ENCODE data around the gene AFF4.
"Not testable (repeated sequence)": the region's sequence is repeated elsewhere in the genome, so short reads cannot be mapped to it uniquely, and the experiment has no call there.

AFF4 gene

GRCh38 chr5:132951897-132952296 is 11.5 kb downstream of the AFF4 start:
- DNase-seq: no peak

DNA sequence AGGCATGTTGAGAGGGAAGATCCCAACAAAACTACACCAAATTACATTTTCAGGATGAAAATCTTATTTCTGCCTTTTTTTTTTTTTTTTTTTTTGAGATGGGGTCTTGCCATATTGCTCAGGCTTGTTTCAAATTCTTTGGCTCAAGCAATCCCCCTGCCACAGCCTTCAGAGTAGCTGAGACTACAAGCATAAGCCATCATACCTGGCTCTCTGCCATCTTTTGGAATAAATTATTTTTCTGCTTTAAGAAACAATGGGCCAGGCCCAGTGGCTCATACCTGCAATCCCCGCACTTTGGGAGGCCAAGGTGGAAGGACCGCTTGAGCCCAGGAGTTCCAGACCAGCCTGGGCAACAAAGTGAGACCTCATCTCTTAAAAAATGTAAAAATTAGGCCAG is 14.3 kb downstream of the AFF4 start:
- no peak for DNase-seq

- no peak for DNase-seq
Observed at GRCh38 chr5:132947671-132948070, 15.8 kb downstream of the AFF4 start.

DNA sequence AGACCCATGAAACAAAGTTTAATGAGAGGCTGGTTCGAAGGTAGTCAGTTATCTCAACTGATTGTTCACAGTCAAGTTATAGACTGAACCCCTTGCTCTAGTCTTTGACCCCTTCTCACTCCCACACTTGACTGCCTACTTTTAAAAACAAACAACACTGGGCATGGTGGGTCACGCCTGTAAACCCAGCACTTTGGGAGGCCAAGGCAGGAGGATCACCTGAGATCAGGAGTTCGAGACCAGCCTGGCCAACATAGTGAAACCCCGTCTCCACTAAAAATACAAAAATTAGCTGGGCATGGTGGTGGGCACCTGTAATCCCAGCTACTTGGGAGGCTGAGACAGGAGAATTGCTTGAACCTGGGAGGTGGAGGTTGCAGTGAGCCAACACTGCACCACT is 18.1 kb downstream of the AFF4 start:
- not testable (repeated sequence) for DNase-seq

DNA sequence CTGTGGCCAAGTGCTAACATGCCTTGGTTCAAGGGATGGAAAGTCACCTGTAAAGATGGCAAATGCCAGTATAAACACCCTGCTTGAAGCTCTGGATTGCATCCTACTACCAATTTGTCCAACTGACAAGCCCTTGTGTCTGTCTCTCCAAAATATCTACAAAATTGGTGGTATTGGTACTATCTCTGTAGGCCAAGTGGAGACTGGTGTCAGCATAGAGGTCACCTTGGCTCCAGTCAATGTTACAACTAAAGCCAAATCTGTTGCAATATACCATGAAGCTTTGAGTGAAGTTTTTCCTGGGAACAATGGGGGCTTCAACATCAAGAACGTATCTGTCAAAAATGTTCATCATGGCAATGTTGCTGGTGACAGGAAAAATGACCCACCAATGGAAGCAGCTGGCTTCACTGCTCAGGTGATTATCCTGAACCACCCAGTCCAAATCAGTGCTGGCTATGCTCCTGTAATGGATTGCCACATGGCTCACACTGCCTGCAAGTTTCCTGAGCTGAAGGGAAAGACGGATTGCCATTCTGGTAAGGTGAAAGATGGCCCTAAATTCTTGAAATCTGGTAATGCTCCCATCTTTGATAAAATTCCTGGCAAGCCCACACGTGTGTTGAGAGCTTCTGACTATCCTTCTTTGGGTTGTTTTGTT is 19.9 kb downstream of the AFF4 start:
- DNase-seq: no peak

GRCh38 chr5:132941331-132941730 is 22.1 kb downstream of the AFF4 start:
- no peak for DNase-seq

DNA sequence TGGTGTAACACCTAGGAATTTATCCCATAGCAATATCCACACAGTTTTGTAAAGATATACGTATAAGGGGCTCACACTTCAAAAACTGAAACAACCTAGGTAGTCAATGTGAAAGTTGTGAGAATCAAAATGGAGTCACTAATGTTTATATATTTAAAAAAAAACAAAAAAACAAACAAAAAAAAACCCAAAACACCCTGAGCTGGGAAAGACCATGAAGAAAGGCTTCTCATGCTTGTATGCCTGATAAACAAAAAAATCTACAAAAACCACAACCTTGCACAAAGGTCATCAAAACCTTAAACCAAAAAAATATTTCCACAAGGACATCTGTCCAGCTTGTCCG is 35.4 kb downstream of the AFF4 start:
- no peak for DNase-seq

DNA sequence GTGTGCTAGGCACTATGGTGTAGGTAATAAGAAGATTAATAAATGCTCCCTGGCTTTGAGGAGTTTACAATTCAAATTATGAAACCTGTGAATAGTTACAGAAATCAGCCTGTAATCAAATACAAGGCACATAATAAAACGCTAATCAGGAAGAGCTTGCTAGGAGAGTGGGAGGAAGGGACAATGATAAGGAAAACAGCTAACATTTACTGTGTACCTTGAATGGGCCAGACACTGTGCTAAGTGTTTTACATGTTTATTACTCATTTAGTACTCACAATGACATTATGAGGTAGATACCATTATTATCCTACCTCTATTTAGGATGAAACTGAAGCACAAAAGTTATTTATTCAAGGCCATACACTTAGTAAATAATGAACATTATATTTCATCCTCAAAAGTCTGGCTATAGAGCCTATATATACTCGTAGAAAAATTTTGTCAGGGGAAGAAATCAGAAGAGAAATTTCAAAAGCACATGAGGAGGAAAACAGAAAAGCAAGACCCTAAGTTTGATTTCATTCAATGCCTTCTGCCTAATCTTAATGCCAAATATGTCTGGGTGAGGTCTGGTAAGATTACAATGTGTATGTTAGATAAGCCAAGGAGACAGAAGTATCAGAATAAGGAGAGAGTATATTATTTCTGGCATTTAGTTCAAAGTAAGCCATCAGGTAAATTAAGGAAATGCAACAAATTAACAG is 35.9 kb downstream of the AFF4 start:
- no peak for DNase-seq

DNA sequence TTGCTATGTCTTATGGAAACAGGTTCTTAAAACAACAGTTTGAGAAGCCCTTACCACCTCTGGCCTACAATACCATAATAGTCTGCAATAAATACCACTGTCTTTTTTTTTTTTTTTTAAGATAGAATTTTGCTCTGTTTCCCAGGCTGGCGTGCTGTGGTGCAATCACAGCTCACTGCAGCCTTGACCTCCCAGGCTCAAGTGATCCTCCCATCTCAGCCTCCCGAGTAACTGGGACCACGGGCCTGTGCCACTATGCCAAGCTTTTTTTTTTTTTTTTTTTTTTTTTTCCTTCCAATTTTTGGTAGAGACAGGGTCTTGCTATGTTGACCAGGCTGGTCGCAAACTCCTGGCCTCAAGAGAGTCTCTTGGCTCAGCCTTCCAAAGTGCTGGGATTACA is 37.0 kb downstream of the AFF4 start:
- DNase-seq: no peak

DNA sequence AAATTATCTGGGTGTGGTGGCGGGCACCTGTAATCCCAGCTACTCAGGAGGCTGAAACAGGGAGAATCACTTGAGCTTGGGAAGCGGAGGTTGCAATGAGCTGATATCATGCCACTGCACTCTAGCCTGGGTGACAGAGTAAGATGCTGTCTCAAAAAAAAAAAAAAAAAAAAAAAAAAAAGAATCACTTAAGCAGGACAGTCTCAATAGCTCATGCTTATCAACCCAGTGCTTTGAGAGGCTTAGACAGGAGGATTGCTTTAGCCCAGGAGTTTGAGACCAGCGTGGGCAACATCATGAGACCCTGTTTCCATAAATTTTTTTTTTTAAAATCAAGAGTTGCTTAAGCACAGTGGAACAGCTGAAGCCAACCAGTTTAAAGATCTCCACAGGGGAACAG is 47.3 kb downstream of the AFF4 start:
- DNase-seq: no peak

- DNase-seq: no peak
Observed at GRCh38 chr5:132915681-132916080, 47.8 kb downstream of the AFF4 start.

DNA sequence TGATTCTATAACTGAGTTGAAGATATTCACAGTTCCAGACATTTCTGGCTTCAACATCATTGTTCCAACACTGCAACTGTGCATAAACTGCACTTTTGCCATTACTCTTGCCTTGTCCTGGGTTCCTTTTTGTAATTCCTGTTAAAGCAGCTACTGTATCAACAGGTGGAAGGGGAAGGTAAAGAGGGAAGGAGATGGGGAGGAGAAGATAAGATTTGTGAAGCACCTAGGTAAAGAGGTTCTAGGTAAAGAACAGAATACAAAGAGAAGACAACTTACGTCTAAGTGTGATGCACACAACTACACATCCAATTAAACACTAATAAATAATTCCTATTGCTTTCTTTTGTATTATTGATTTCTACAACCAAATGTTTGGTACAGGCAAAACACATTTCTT is 53.7 kb downstream of the AFF4 start:
- no peak for DNase-seq

DNA sequence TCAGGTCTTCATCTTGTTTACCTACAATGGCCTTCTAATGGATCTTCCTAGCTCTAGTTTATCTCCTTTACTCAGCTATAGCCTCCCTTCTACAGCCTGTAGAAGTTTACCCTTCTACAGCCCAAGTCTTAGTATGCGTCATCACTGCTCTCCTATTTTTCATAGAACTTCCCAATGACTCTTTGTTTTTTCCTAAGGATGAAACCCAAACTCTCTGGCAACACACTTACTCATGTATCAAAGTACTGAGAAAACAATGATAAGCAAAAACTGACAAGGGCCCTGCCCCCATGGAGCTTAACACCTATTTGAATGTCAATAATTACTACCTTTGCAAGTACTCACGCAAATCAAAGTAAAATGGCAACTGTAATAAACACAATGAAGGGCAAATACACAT is 56.3 kb downstream of the AFF4 start:
- no peak for DNase-seq

- no peak for DNase-seq
Observed at GRCh38 chr5:132905938-132906337, 57.5 kb downstream of the AFF4 start.

DNA sequence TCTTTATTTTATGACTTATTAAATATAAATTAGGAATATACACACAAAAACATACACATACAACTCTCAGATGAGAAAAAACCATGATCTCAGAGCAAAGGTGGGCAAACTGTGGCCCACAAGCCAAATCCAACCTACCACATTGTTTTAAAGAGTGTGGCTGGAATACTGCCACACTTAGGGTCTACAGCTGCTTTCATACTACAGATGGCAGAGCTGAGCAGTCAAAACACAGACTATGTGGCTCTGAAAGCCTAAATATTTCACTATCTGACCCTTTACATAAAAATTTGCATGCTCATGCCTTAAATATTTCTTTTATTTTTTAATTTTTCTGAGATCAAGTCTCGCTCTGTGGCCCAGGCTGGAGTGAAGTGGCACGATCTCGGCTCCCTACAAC is 61.7 kb downstream of the AFF4 start:
- no peak for DNase-seq

DNA sequence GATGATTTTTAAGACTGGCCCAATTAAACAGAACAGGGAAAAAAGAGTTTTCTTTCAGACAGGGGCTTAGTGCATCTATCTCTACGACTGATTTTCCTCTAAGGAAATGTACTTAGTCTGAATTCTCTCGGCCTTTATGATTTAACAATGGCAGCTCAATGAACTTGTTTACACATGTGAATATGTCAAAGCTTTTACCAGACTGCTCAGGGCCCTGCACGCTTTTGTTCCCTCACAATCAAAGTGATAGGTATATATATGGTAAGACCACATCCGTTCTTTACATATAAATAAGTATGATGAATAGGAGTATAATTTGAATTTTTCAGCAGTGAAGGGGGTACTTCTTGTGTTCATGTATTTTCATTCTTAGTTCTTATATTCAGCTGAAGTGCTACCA is 62.4 kb downstream of the AFF4 start:
- no peak for DNase-seq

GRCh38 chr5:132898094-132898493 is 65.3 kb downstream of the AFF4 start:
- DNase-seq: no peak

DNA sequence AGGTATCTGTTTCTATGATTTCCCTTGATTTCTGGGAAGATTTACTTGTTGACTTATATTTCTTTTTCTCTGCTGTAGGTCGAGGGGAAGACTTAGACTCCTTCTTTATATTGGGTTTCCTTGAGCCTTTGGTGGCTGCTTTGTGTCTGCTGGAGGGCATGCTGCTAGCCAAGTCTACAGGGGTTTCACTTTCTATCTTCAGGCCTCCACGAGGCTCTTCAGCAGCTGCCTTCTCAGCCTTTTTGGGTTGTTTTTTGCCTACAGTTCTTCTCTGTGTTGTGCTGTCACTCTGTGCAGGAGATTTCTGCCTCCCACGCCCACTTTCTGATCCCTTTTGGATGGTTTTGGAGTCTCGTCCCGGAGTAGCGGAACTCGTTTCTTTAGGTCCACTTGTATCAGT is 66.7 kb downstream of the AFF4 start:
- DNase-seq: no peak

GRCh38 chr5:132895719-132896305 is 67.6 kb downstream of the AFF4 start:
- DNase-seq: no peak

- no peak for DNase-seq
Observed at GRCh38 chr5:132890817-132891216, 72.6 kb downstream of the AFF4 start.

DNA sequence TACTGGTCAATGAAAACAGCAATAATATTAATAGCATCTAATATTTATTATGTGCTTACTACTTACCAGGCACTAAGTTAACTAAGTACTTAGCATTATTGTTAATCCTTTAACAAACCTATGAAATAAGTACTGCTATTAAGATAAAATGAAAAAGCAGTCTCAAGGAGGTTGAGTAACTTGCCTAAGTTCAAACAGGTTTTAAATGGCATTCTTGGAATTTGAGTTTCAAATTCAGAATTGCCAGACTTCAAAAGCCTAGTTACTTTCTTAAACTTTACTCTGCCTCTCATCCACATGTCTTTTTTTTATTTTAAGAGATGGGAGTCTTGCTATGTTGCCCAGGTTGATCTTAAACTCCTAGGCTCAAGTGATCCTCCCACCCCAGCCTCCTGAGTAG is 73.9 kb downstream of the AFF4 start:
- no peak for DNase-seq

- no peak for DNase-seq
Observed at GRCh38 chr5:132887283-132887682, 76.2 kb downstream of the AFF4 start.

GRCh38 chr5:132886064-132886823 is 77.2 kb downstream of the AFF4 start:
- no peak for DNase-seq

DNA sequence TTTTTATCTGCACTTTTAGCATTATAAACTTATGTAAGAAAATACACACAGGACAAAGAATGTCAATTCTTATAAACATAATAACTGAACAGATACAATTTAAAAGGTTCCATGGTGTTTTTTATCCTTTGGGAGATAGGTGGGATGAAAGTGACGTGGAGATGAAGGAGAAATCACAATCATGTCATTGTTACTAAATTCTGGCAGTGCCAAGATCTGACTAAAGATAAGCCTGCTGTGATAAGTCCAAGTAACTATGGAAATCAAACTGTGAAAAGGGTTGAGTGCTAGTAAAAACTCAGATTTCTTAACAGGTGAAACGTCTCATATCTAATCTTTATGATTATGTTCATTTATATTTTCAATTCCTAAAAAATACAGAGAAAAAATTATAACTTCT is 78.9 kb downstream of the AFF4 start:
- DNase-seq: no peak

Data from activated CD4-positive, alpha-beta T cell treated with anti-CD3 and anti-CD28 coated beads for 4 hours (primary cell).